Activated T-cell treated with anti-CD3 and anti-CD28 coated beads for 24 hours (primary cell): ENCODE data around the gene RGPD5.
"Not testable (repeated sequence)": the region's sequence is repeated elsewhere in the genome, so short reads cannot be mapped to it uniquely, and the experiment has no call there.

Experiments
- DNase-seq: peaks from one replicate; pipeline ENCODE4 v3.0.0-alpha.2; 2020; ENCODE audit warnings: low read depth

RGPD5 gene

DNA sequence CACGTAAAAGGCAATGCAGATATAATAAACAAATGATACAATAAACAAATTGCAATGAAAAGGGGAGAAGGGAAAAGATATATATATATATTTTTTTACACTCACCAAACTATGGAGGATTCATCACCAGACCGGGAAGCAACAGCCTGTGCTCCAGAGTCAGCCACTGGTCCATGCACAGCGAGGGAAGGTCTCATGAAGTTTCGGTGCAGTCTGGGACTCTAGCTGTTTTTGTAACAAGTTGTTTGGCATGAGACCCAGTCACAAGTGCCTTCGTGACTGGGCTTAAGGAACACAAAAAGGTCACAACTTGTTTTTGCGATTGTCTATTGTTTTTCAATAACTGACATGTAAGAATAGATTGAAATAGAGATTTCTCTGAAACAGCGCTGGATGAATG, 99.6 kb downstream of the RGPD5 start:
- not testable (repeated sequence) for DNase-seq

DNA sequence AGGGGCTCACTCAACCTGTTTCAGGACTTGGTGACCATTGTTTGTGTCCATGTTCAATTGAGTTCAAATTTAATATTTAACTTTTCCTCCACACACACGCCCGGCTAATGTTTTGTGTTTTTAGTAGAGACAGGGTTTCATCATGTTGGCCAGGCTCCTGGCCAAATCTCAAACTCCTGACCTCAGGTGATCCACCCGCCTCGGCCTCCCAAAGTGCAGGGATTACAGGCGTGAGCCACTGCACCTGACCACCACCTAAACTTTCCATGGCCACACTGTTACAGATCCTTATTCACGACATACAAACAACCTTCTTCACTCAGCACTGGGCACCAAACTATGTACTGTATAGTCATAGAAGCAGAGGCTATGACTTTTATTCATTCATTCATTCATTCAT, 100.0 kb downstream of the RGPD5 start:
- DNase-seq, result not testable (repeated sequence)

DNA sequence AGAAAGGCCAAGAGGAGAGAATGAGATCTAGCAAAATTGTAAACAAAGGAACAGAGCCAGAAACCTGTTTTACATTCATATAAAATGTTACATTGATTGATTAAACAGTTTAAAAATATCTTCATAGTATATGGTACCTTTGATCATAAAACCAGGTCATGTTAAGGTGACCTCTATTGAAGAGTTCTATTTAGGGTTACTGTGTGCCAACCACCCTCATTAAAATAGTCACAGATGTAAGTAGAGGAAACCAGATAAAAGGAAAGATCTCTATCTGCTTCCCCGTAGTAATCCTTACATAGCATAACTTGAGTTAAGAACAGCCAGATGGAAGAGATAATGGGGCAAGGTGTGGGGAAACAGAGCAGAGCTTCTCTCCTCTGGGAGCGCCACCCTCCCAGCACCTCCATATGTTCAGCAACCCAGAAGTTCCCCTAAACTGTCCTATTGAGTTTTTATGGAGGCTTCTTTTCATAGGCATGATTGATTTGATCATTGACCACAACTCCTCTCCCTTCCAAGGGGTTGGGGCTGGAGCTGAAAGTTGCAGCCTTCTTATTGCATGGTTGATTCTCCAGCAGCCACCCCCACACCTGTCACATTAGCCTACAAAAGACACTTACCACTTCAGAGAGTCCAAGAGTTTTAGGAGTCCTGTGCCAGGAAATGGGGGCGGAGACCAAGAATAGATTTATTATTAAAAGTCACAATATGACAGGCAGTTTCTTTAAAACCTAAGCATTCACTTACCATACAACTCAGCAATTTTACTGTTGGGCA, 101.2 kb downstream of the RGPD5 start:
- DNase-seq, result not testable (repeated sequence)

DNA sequence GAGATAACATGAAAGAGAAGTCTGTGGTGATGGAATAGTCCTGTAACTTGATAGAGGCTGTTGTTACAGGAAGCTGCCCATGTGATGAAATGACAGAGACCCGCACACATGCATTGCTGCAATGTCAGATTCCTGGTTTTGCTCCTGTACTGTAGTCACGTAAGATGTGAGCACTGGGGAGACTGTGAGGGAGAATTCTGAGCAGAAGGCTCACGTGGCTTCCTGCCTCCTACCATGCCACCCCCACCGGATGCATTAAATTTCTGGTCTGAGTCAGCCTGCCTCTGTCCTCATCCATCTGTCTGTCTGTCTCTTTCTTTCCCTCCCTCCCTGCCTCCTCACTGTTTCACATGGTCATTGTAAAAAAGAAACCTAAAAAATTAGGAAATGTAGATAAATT, 102.1 kb downstream of the RGPD5 start:
- not testable (repeated sequence) for DNase-seq

DNA sequence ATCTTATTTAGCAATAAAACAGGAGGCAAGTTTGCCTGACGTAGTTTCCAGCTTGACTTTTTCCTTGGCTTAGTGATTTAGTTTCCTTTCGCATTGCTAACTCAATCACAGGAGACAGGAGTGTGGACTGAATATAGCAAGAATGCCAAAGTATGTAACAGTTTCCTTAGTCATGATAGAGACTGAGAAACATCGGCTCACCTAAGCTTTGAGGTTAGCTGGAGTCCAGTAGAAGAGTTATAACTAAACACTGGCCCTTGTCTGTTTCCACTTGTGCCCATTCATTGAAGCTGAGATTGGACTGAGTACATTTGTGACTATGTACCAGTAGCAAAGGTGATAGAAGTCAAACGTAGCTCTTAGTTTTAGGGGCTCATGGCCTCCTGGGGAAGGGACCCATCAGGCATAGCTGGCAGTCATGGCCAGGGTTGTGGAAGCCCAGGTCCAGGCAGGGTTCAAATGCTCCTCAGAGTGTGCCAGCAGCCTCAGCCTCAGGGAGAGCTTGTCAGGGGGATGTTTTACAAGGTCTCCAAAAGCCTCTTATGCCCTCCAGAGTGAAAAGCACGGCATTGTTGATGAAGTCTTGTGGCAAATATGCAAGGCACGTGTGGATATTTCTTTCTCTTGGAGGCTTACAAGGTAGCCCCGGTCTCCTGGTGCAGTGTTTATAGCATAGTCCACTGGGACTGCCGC, 103.8 kb downstream of the RGPD5 start:
- DNase-seq, result not testable (repeated sequence)

DNA sequence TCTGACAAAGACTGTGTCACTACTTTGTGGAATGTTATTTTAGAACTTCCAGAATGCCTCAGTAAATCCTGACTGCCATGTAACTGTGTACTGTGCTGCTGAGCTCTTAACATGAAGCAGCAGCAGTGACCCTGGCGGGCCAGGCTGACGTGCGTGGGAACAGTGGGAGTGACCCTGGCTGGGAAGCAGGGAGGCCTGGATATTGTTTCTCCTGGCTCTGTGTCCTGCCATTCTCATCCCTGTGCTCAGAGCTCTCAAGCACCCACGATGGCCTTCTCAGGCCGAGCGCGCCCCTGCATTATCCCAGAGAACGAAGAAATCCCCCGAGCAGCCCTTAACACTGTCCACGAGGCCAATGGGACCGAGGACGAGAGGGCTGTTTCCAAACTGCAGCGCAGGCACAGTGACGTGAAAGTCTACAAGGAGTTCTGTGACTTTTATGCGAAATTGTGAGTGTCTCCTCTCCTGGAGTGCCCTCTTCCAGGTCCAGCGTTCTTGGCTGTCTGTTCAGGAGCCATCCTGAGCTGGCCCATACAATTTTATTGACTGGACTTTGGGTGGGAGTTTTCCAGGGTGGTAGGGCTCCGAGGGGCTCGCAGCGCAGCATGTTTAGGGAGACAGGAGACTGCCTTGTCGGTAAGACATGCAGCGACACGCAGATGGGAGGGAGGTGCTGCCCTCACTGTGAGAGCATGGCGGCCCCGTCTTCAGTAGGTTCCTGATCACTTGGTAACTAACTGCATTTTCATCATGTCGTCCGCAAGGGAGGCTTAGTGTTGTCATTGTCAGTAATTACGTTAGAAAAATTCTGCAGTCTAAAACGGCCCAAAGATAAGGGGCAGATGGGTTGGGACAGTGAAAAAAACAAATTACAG, 104.6 kb downstream of the RGPD5 start, which contains the start of gene LIMS3:
Gene LIMS3, plus strand, starts transcription at position 227 of the 875 bp plus-strand sequence. Its CDS starts 41 bp downstream, at position 268.
- not testable (repeated sequence) for DNase-seq

DNA sequence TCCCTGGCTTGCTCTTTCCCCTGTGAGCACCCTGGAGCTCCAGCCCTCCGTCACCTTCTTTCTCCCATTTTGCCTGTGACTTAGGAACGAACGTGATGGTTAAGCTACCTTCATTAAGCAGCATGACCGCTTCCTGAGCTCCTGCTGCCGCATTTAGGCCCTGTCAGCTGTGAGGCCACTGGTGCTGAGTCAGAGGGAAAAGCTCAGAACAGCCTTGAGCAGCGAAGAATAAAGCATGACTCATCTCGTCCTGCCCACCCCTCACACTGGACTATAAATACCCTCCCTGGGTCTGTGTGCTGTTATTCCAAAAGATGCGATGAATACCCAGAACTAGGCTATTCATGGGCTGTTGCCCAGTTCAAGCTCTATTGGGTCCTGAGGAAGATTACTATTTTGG, 111.7 kb downstream of the RGPD5 start:
- DNase-seq, result not testable (repeated sequence)
